H9 (cell line): ENCODE measurements around the gene XPR1. TPM values are rescaled to one million over a fixed set of nuclear protein-coding genes. Genes with fewer than 3 reads are reported as not detected.

Source experiments
- DNase-seq: peaks from one replicate; pipeline ENCODE4 v3.0.0-alpha.2; 2017
- H2AFZ ChIP-seq: one replicate; pipeline ENCODE4 v1.6.1; 2013; ENCODE audit warnings: mild to moderate bottlenecking, low read length, control low read depth, moderate library complexity
- H2AK5ac ChIP-seq: 2 replicates; pipeline ENCODE4 v1.6.1; 2013; ENCODE audit warnings: low read length, control low read depth, mixed read lengths; ENCODE audit not compliant: insufficient read length
- H2BK120ac ChIP-seq: one replicate; pipeline ENCODE4 v1.6.1; 2013; ENCODE audit warnings: low read depth, mild to moderate bottlenecking, low read length, control low read depth, inconsistent platforms; ENCODE audit not compliant: poor library complexity, severe bottlenecking
- H2BK12ac ChIP-seq: 2 replicates; pipeline ENCODE4 v1.6.1; 2013; ENCODE audit warnings: low read length, control low read depth, mixed read lengths, low read depth; ENCODE audit not compliant: insufficient read length
- H2BK15ac ChIP-seq: 2 replicates; pipeline ENCODE4 v1.6.1; 2013; ENCODE audit warnings: low read depth, low read length, control low read depth
- H2BK20ac ChIP-seq: one replicate; pipeline ENCODE4 v1.6.1; 2013; ENCODE audit warnings: low read depth, mild to moderate bottlenecking, low read length, control low read depth, inconsistent platforms; ENCODE audit not compliant: poor library complexity, severe bottlenecking
- H2BK5ac ChIP-seq: 2 replicates; pipeline ENCODE4 v1.6.1; 2013; ENCODE audit warnings: low read length, control low read depth, mixed read lengths; ENCODE audit not compliant: insufficient read length
- H3K14ac ChIP-seq: 2 replicates; pipeline ENCODE4 v1.6.1; 2013; ENCODE audit warnings: low read length, control low read depth; ENCODE audit not compliant: insufficient read depth
- H3K18ac ChIP-seq: 2 replicates; pipeline ENCODE4 v1.6.1; 2013; ENCODE audit warnings: low read depth, mild to moderate bottlenecking, mixed read lengths, low read length, control low read depth; ENCODE audit not compliant: insufficient read length
- H3K23ac ChIP-seq: 2 replicates; pipeline ENCODE4 v1.6.1; 2013; ENCODE audit warnings: low read length, control low read depth, mixed read lengths, low read depth; ENCODE audit not compliant: insufficient read length
- H3K23me2 ChIP-seq: 2 replicates; pipeline ENCODE4 v1.6.1; 2013; ENCODE audit warnings: low read depth, mild to moderate bottlenecking, mixed read lengths, low read length, control low read depth; ENCODE audit not compliant: insufficient read length, poor library complexity, severe bottlenecking
- H3K27ac ChIP-seq: 2 replicates; pipeline ENCODE4 v1.5.1; 2013; ENCODE audit warnings: low read length, control low read depth, mixed read lengths, low read depth; ENCODE audit not compliant: insufficient read length
- H3K27me3 ChIP-seq: 2 replicates; pipeline ENCODE4 v1.6.1; 2013; ENCODE audit warnings: low read length, control low read depth, inconsistent platforms; ENCODE audit not compliant: insufficient read depth
- H3K4ac ChIP-seq: 2 replicates; pipeline ENCODE4 v1.6.1; 2013; ENCODE audit warnings: low read depth, mild to moderate bottlenecking, control low read depth, inconsistent platforms, low read length, moderate library complexity
- H3K4me1 ChIP-seq: 2 replicates; pipeline ENCODE4 v1.6.1; 2013; ENCODE audit warnings: low read length, control low read depth, inconsistent platforms; ENCODE audit not compliant: insufficient read depth
- H3K4me2 ChIP-seq: 2 replicates; pipeline ENCODE4 v1.6.1; 2013; ENCODE audit warnings: low read length, control low read depth, mixed read lengths; ENCODE audit not compliant: insufficient read length, insufficient read depth
- H3K56ac ChIP-seq: 2 replicates; pipeline ENCODE4 v1.6.1; 2013; ENCODE audit warnings: low read depth, mild to moderate bottlenecking, mixed read lengths, low read length, control low read depth; ENCODE audit not compliant: insufficient read length
- H3K79me1 ChIP-seq: 2 replicates; pipeline ENCODE4 v1.6.1; 2013; ENCODE audit warnings: low read depth, mild to moderate bottlenecking, moderate library complexity, low read length, control low read depth, inconsistent platforms; ENCODE audit not compliant: insufficient read depth, poor library complexity, severe bottlenecking
- H3K79me2 ChIP-seq: 2 replicates; pipeline ENCODE4 v1.6.1; 2013; ENCODE audit warnings: low read length, control low read depth, inconsistent platforms; ENCODE audit not compliant: insufficient read depth
- H3K9ac ChIP-seq: 2 replicates; pipeline ENCODE4 v1.6.1; 2013; ENCODE audit warnings: low read length, control low read depth, mixed read lengths; ENCODE audit not compliant: insufficient read length; ENCODE audit errors: extremely low read depth
- H3K9me3 ChIP-seq: one replicate; pipeline ENCODE4 v1.6.1; 2013; ENCODE audit warnings: low read depth, low read length, inconsistent platforms; ENCODE audit not compliant: control insufficient read depth
- H3T11ph ChIP-seq: one replicate; pipeline ENCODE4 v1.6.1; 2013; ENCODE audit warnings: mild to moderate bottlenecking, low read length, control low read depth, inconsistent platforms
- H4K20me1 ChIP-seq: one replicate; pipeline ENCODE4 v1.6.1; 2013; ENCODE audit not compliant: control insufficient read depth, insufficient read length, insufficient read depth
- H4K5ac ChIP-seq: 2 replicates; pipeline ENCODE4 v1.6.1; 2013; ENCODE audit warnings: low read depth, mild to moderate bottlenecking, mixed read lengths, low read length, control low read depth; ENCODE audit not compliant: insufficient read length
- H4K8ac ChIP-seq: replicated peaks from 2 replicates; pipeline ENCODE4 v1.6.1; 2013; ENCODE audit warnings: low read length, control low read depth, mixed read lengths, low read depth; ENCODE audit not compliant: insufficient read length
- H4K91ac ChIP-seq: 2 replicates; pipeline ENCODE4 v1.6.1; 2013; ENCODE audit warnings: low read depth, mild to moderate bottlenecking, moderate library complexity, mixed read lengths, low read length, control low read depth; ENCODE audit not compliant: insufficient read length
- H3K27ac Mint-ChIP-seq, 3 experiments: 2 replicates in 2 of 3; 3 replicates in 1 of 3; pipeline ENCODE4 v1.8.0; 2020 to 2021; ENCODE audit warnings: mixed read lengths in 3 of 3, mild to moderate bottlenecking in 1 of 3, moderate library complexity in 1 of 3
- H3K27me3 Mint-ChIP-seq: 2 replicates; pipeline ENCODE4 v1.8.0; 2021; ENCODE audit warnings: low read depth, mild to moderate bottlenecking, moderate library complexity, mixed read lengths
- H3K36me3 Mint-ChIP-seq, 3 experiments: 2 replicates in 2 of 3; 3 replicates in 1 of 3; pipeline ENCODE4 v1.8.0; 2020 to 2021; ENCODE audit warnings: low read depth in 3 of 3, mixed read lengths in 3 of 3; ENCODE audit not compliant: insufficient read depth in 1 of 3
- H3K4me1 Mint-ChIP-seq, 2 experiments: 2 replicates each; pipeline ENCODE4 v1.8.0; 2020; ENCODE audit warnings: mixed read lengths in 2 of 2
- H3K4me3 Mint-ChIP-seq, 2 experiments: 2 replicates in 1 of 2; 3 replicates in 1 of 2; pipeline ENCODE4 v1.8.0; 2020 to 2021; ENCODE audit warnings: mild to moderate bottlenecking in 2 of 2, mixed read lengths in 2 of 2, moderate library complexity in 1 of 2
- H3K9me3 Mint-ChIP-seq, 2 experiments: 2 replicates in 1 of 2; 3 replicates in 1 of 2; pipeline ENCODE4 v1.8.0; 2020; ENCODE audit warnings: mild to moderate bottlenecking in 2 of 2, mixed read lengths in 2 of 2, moderate library complexity in 1 of 2
- CTCF ChIP-seq: fragments of 200-600 bp; sonication (generic); conservative IDR thresholded peaks from 3 replicates; pipeline ENCODE4 v1.8.0; 2021; ENCODE audit warnings: antibody characterized with exemption, mild to moderate bottlenecking
- WGBS: extraction: QIAGEN DNeasy Blood & Tissue Kit; methylation state at CpG from one replicate; pipeline ENCODE4 v1.1.7; 2013; ENCODE audit warnings: missing lambda C conversion rate, low lambda C conversion rate, mixed read lengths; ENCODE audit not compliant: insufficient read length; ENCODE audit errors: extremely low coverage; 5-methylcytosine and 5-hydroxymethylcytosine counted together
- total RNA-seq: library from RNA; stranded (reverse); gene quantifications from 2 replicates; pipeline ENCODE4 v1.2.1, GENCODE V29; 2021

Gene XPR1
- total RNA-seq, 1 experiment from 2014 or later, result 34.1 TPM

DNA sequence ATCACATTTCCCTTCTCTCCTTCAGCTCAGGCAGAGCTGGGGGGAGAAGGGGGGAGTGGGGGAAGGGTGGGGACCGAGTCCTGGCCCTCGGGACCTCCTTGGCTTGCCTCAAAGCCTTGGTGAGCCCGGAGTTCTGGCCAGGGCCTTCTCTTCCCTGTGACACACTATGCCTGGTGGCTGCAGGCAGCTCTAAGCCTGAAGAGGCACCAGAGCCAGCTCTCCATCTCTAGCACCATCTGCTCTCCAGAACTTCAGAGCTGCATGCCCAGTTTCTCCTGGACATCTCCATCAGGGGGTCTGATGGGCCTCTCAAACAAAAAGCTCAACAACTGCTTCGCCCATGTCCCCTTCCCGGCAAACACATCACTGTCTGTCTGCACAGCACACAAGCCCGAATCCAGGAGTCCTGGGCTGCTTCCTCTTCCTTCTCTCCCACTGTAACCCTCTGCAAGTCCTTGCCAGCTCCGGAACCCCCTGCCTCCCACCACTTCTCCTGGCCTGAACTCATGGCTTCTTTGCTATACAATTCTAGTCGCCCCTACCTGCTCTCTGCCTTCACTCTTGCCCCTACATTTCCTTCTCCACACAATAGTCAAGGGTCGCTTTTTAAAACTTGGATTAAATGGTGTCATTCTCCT is 307.4 kb downstream of the XPR1 start:
- no peak overlapping the region for H4K8ac ChIP-seq
- H3K27ac ChIP-seq, result no peak overlapping the region
- H3K27me3 ChIP-seq, result no peaks in the 10 kb centered on the region
- Mint-ChIP-seq H3K27me3 (peaks cover 13% of the 10 kb centered on the region), H3K9me3 (no peaks in the 10 kb centered on the region), H3K36me3 (0 out of 7 replicates have a peak, but pooled peaks cover 0 to under 1% (median 0%) of the 10 kb centered on the region in 3 experiments), H3K4me3 (no peak overlapping the region), H3K27ac (no peak overlapping the region), H3K4me1 (peaks cover 15 to 22% of the 10 kb centered on the region in 2 experiments)
- no peak overlapping the region for H2BK12ac ChIP-seq
- no peak overlapping the region for H3K9ac ChIP-seq
- H2AK5ac ChIP-seq, result no peak overlapping the region
- H3K4ac ChIP-seq, result no peak overlapping the region
- H2BK15ac ChIP-seq, result no peak overlapping the region
- H3K56ac ChIP-seq, result no peak overlapping the region
- H3K14ac ChIP-seq, result no peak overlapping the region
- DNase-seq, result no peak
- H3K23ac ChIP-seq, result no peak overlapping the region
- no peak overlapping the region for H3K4me2 ChIP-seq
- no CpG with 5 or more reads among the region's 9 CpGs for WGBS
- H3K79me2 ChIP-seq, result no peaks in the 10 kb centered on the region
- H4K5ac ChIP-seq, result no peak overlapping the region
- H4K91ac ChIP-seq, result no peak overlapping the region
- no peak for TF ChIP-seq CTCF
- no peak overlapping the region for H3T11ph ChIP-seq
- H4K20me1 ChIP-seq, result no peaks in the 10 kb centered on the region
- no peaks in the 10 kb centered on the region for H3K9me3 ChIP-seq
- no peaks in the 10 kb centered on the region for H3K79me1 ChIP-seq
- no peak overlapping the region for H2BK5ac ChIP-seq
- no peak overlapping the region for H3K18ac ChIP-seq
- H3K4me1 ChIP-seq, result no peaks in the 10 kb centered on the region
- no peaks in the 10 kb centered on the region for H3K23me2 ChIP-seq
- H2BK120ac ChIP-seq, result no peak overlapping the region
- H2AFZ ChIP-seq, result no peak overlapping the region
- no peak overlapping the region for H2BK20ac ChIP-seq
